Panc1 (cell line): ENCODE measurements around the gene VAC14. TPM values are rescaled to one million over a fixed set of nuclear protein-coding genes. Genes with fewer than 3 reads are reported as not detected.

Source experiments
- ATAC-seq: fragments of 200-7000 bp; cut with Tn5 transposase; 2 replicates; pipeline ENCODE4 v1.9.1; 2020; ENCODE audit warnings: mild to moderate bottlenecking, moderate library complexity
- BruUV-seq: library from RNA; stranded (reverse); fragments of 400-500 nt; replicated peaks from 2 replicates; lab custom pipeline; 2021; lab: Mats Ljungman, UMichigan
- CTCF ChIA-PET: fragments of 300-600 bp; sonication (Branson Sonifier 250); formaldehyde crosslinking; loops from one replicate; lab custom pipeline; 2022; ENCODE audit warnings: antibody characterized with exemption; lab: Charles Lee
- POLR2A ChIA-PET: fragments of 300-600 bp; sonication (Branson Sonifier 250); formaldehyde crosslinking; loops from one replicate; lab custom pipeline; 2022; ENCODE audit warnings: antibody characterized with exemption; lab: Charles Lee
- DNase-seq: peaks from one replicate; pipeline ENCODE4 v3.0.0-alpha.2; 2010; ENCODE audit warnings: low read depth, low spot score
- H3K27ac ChIP-seq: 2 replicates; pipeline ENCODE4 v1.5.1; 2011; ENCODE audit warnings: mild to moderate bottlenecking, low read length, inconsistent platforms
- H3K27me3 ChIP-seq: fragments of 200-500 bp; sonication (Bioruptor generic); 2 replicates; pipeline ENCODE4 v1.6.0; 2014; ENCODE audit warnings: low read length, inconsistent platforms; ENCODE audit not compliant: control insufficient read depth, insufficient read depth
- H3K36me3 ChIP-seq: fragments of 200-500 bp; sonication (Bioruptor generic); 2 replicates; pipeline ENCODE4 v1.5.1; 2014; ENCODE audit warnings: inconsistent platforms, mild to moderate bottlenecking, low read length, moderate library complexity; ENCODE audit not compliant: control insufficient read depth, insufficient read depth
- H3K4me1 ChIP-seq: 2 replicates; pipeline ENCODE4 v1.5.1; 2011; ENCODE audit warnings: inconsistent platforms, mild to moderate bottlenecking, low read length, moderate library complexity; ENCODE audit not compliant: control insufficient read depth, insufficient read depth
- H3K4me3 ChIP-seq, 2 experiments: 2 replicates each; pipeline ENCODE4 v1.5.1; 2011 to 2012; ENCODE audit warnings: low read depth in 2 of 2, low read length in 2 of 2, mild to moderate bottlenecking in 2 of 2, inconsistent platforms in 1 of 2, moderate library complexity in 1 of 2
- H3K9me3 ChIP-seq: fragments of 200-500 bp; sonication (Bioruptor generic); 2 replicates; pipeline ENCODE4 v1.5.1; 2014; ENCODE audit warnings: low read depth, mild to moderate bottlenecking, inconsistent platforms, low read length, moderate library complexity; ENCODE audit not compliant: control insufficient read depth, insufficient read depth
- CTCF ChIP-seq: fragments of 450-650 bp; IDR thresholded peaks from 2 replicates; pipeline ENCODE4 v1.5.1; 2017; ENCODE audit warnings: mild to moderate bottlenecking
- POLR2AphosphoS5 ChIP-seq: IDR thresholded peaks from 2 replicates; pipeline ENCODE4 v1.6.1; 2012; ENCODE audit warnings: mild to moderate bottlenecking, low read depth, low read length, moderate library complexity
- SIN3A ChIP-seq: IDR thresholded peaks from 2 replicates; pipeline ENCODE4 v1.6.1; 2012; ENCODE audit warnings: low read depth, mild to moderate bottlenecking, low read length, moderate library complexity, borderline replicate concordance; ENCODE audit not compliant: insufficient read depth
- TCF7L2 ChIP-seq: IDR thresholded peaks from 2 replicates; pipeline ENCODE4 v1.6.1; 2011; ENCODE audit warnings: mild to moderate bottlenecking, low read depth, low read length, inconsistent platforms
- in situ Hi-C: cut with HindIII; loops from 2 replicates; pipeline ENCODE4 v1.10.0; 2016; ENCODE audit warnings: low sequenced_read_pairs, low pct_unique_long_range_greater_than_20kb
- intact Hi-C: fragments of 100-400 bp; cut with micrococcal nuclease; formaldehyde crosslinking; loops from one replicate; pipeline ENCODE4 v1.10.0; 2022; ENCODE audit not compliant: unreplicated experiment
- total RNA-seq: library from RNA; stranded (reverse); gene quantifications from one replicate; pipeline ENCODE4 v1.2.1, GENCODE V29; 2021; ENCODE audit not compliant: unreplicated experiment
- TF ChIP-seq, protein P1 (sequence below), 2 experiments: IDR thresholded peaks; 2 replicates each; pipeline ENCODE4 v1.6.1; 2011 to 2012; ENCODE audit warnings: low read depth in 2 of 2, control low read depth in 1 of 2, low read length in 1 of 2, mild to moderate bottlenecking in 1 of 2, moderate library complexity in 1 of 2; ENCODE audit not compliant: insufficient read depth in 1 of 2

VAC14 gene
- total RNA-seq, 1 experiment from 2014 or later = 37.9 TPM

DNA sequence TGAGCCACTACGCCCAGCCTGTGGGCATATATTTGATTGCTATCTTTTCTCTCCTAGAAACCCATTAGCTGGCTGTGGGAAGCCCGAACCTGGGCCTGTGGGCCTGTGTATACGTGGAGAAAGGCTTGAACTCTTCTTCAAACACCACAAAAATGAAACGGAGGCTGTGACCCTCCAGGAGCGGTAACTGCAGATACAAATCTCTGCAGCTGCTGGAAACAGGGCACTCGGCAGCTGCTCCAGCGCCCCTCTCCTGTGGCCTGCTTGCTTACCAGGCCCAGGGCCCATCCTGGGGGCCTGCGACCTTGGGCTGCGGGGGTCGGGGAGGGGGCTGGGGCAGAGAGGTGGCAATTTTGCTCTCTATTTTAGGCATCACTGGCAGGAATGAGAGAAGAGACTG lies 87.1 kb downstream of the VAC14 start:
- DNase-seq = no peak
- ATAC-seq = no peak
- Histone ChIP-seq H3K4me1 (no peaks in the 10 kb centered on the region; the same call in 1 of the 2 replicates), H3K27me3 (no peaks in the 10 kb centered on the region), H3K4me3 (no peak overlapping the region), H3K27ac (no peak overlapping the region), H3K36me3 (no peaks in the 10 kb centered on the region), H3K9me3 (no peaks in the 10 kb centered on the region)
- intact Hi-C loops (no loop called here), in situ Hi-C loops (no loop called here)
- ChIA-PET CTCF (no interaction called here), POLR2A (no interaction called here)
- no TSS peak for BruUV-seq
- TF ChIP-seq CTCF (no peak), TCF7L2 (no peak), SIN3A (no peak), POLR2AphosphoS5 (no peak)
- TF ChIP-seq, protein P1, sequence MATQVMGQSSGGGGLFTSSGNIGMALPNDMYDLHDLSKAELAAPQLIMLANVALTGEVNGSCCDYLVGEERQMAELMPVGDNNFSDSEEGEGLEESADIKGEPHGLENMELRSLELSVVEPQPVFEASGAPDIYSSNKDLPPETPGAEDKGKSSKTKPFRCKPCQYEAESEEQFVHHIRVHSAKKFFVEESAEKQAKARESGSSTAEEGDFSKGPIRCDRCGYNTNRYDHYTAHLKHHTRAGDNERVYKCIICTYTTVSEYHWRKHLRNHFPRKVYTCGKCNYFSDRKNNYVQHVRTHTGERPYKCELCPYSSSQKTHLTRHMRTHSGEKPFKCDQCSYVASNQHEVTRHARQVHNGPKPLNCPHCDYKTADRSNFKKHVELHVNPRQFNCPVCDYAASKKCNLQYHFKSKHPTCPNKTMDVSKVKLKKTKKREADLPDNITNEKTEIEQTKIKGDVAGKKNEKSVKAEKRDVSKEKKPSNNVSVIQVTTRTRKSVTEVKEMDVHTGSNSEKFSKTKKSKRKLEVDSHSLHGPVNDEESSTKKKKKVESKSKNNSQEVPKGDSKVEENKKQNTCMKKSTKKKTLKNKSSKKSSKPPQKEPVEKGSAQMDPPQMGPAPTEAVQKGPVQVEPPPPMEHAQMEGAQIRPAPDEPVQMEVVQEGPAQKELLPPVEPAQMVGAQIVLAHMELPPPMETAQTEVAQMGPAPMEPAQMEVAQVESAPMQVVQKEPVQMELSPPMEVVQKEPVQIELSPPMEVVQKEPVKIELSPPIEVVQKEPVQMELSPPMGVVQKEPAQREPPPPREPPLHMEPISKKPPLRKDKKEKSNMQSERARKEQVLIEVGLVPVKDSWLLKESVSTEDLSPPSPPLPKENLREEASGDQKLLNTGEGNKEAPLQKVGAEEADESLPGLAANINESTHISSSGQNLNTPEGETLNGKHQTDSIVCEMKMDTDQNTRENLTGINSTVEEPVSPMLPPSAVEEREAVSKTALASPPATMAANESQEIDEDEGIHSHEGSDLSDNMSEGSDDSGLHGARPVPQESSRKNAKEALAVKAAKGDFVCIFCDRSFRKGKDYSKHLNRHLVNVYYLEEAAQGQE (IDR thresholded peaks at IDR 0.05; ENCODE audit: insufficient read depth in 1 of 2, low read depth in 2 of 2, low read length in 1 of 2) = no peak

- TF ChIP-seq TCF7L2 (no peak), POLR2AphosphoS5 (no peak), CTCF (no peak), SIN3A (no peak)
- TF ChIP-seq, protein P1 (IDR thresholded peaks at IDR 0.05; ENCODE audit: insufficient read depth in 1 of 2, low read depth in 2 of 2, low read length in 1 of 2) = no peak
- Histone ChIP-seq H3K27me3 (no peaks in the 10 kb centered on the region), H3K4me1 (no peaks in the 10 kb centered on the region; the same call in 1 of the 2 replicates), H3K36me3 (no peaks in the 10 kb centered on the region), H3K27ac (no peak overlapping the region), H3K9me3 (no peaks in the 10 kb centered on the region), H3K4me3 (no peak overlapping the region)
- DNase-seq = no peak
- no TSS peak for BruUV-seq
- POLR2A ChIA-PET = no interaction called here
- intact Hi-C loops (no loop called here), in situ Hi-C loops (no loop called here)
- CTCF ChIA-PET = no interaction called here
- no peak for ATAC-seq
Measured at GRCh38 chr16:70713342-70713741, 87.6 kb downstream of the VAC14 start.
